Fibroblast of skin of left quadriceps (primary cell): ENCODE measurements around the gene SPAG4.

Experiments used
- DNase-seq, 2 experiments: peaks; one replicate each; pipeline ENCODE4 v3.0.0-alpha.2; 2013; ENCODE audit warnings: low read depth in 2 of 2

Gene SPAG4

GRCh38 chr20:35615667-35616464 is at the start of gene SPAG4:
TSS of gene SPAG4 (plus strand) at chr20:35615829. CDS start at chr20:35616004, 175 bp downstream.
- DNase-seq, result peak in 1 of 2 experiments; percentile 99

- DNase-seq, result no peak
These were observed 47.0 kb upstream of the SPAG4 start for GRCh38 chr20:35568645-35569044.

- DNase-seq, result no peak
These were observed 44.1 kb upstream of the SPAG4 start for GRCh38 chr20:35571555-35571954.

- no peak for DNase-seq
These were observed 42.8 kb upstream of the SPAG4 start for GRCh38 chr20:35572838-35573237.

GRCh38 chr20:35575958-35576357 is 39.7 kb upstream of the SPAG4 start:
- DNase-seq, result no peak

- DNase-seq, result no peak
These were observed 38.8 kb upstream of the SPAG4 start for GRCh38 chr20:35576816-35577215.

- no peak for DNase-seq
These were observed 37.2 kb upstream of the SPAG4 start for GRCh38 chr20:35578469-35578868.

GRCh38 chr20:35579196-35579595 is 36.4 kb upstream of the SPAG4 start:
- DNase-seq, result no peak

GRCh38 chr20:35582131-35582530 is 33.5 kb upstream of the SPAG4 start:
- no peak for DNase-seq

- DNase-seq, result no peak
These were observed 32.8 kb upstream of the SPAG4 start for GRCh38 chr20:35582741-35583404.

- no peak for DNase-seq
These were observed 31.7 kb upstream of the SPAG4 start for GRCh38 chr20:35583636-35584560.

- no peak for DNase-seq
These were observed 28.7 kb upstream of the SPAG4 start for GRCh38 chr20:35586751-35587425.

GRCh38 chr20:35587436-35587835 is 28.2 kb upstream of the SPAG4 start:
- no peak for DNase-seq

- no peak for DNase-seq
These were observed 27.2 kb upstream of the SPAG4 start for GRCh38 chr20:35588397-35588796.

GRCh38 chr20:35592339-35592974 is 23.2 kb upstream of the SPAG4 start:
- no peak for DNase-seq

GRCh38 chr20:35595456-35595855 is 20.2 kb upstream of the SPAG4 start:
- DNase-seq, result no peak

- no peak for DNase-seq
These were observed 19.7 kb upstream of the SPAG4 start for GRCh38 chr20:35595901-35596300.

GRCh38 chr20:35597186-35597585 is 18.4 kb upstream of the SPAG4 start:
- no peak for DNase-seq

- DNase-seq, result no peak
These were observed 17.2 kb upstream of the SPAG4 start for GRCh38 chr20:35598476-35598875.

- DNase-seq, result no peak
These were observed 16.5 kb upstream of the SPAG4 start for GRCh38 chr20:35598899-35599775.
